ENCODE measurements around the gene PPEF2. TPM values are rescaled to one million over a fixed set of nuclear protein-coding genes. Genes with fewer than 3 reads are reported as not detected.

PPEF2 gene, protein sequence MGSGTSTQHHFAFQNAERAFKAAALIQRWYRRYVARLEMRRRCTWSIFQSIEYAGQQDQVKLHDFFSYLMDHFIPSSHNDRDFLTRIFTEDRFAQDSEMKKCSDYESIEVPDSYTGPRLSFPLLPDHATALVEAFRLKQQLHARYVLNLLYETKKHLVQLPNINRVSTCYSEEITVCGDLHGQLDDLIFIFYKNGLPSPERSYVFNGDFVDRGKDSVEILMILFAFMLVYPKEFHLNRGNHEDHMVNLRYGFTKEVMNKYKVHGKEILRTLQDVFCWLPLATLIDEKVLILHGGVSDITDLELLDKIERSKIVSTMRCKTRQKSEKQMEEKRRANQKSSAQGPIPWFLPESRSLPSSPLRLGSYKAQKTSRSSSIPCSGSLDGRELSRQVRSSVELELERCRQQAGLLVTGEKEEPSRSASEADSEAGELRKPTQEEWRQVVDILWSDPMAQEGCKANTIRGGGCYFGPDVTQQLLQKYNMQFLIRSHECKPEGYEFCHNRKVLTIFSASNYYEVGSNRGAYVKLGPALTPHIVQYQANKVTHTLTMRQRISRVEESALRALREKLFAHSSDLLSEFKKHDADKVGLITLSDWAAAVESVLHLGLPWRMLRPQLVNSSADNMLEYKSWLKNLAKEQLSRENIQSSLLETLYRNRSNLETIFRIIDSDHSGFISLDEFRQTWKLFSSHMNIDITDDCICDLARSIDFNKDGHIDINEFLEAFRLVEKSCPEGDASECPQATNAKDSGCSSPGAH
- total RNA-seq: under 1 TPM in 1 of 2 donors, not detected in 1; 0.17 TPM
- not detected for polyA plus RNA-seq

DNA sequence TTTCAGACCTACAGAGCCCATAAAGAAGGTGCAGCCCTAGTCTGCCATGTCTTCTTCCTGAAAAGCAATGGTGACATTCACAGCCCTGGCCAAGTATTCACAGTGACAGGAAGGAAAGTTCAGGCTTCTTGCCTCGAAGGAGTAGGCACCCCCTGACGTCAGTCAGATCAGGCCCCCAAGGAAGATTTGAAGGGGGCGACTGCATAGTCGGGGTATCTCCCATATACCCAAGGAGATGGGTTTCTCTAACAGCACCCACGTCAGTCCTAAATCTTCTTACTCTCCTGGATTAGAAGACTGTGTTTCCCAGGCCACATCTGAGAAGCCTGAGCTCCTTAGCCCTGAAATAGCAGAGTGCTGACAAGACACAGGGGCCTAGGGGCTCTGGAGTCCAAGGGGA is at the start of gene PPEF2:
Gene PPEF2, minus strand, starts transcription at position 101 of the 400 bp plus-strand sequence. CDS start 6,127 bp downstream, outside the sequence.
- no peaks in the 10 kb centered on the region for H3K9me3 ChIP-seq (ENCODE audit: control insufficient read depth in 4 of 4, low read length in 3 of 4)
- no peaks in the 10 kb centered on the region for H3K27me3 ChIP-seq (ENCODE audit: control insufficient read depth in 4 of 4, insufficient read depth in 4 of 4, low read length in 3 of 4)
- no peak within 1 kb of the TSS for H3K27ac ChIP-seq (ENCODE audit: low read depth in 1 of 2, low read length in 2 of 2)
- no peak within 1 kb of the TSS for H3K9ac ChIP-seq (ENCODE audit: low read depth in 1 of 2, low read length in 2 of 2)
- no peak for TF ChIP-seq YY1 (IDR thresholded peaks at IDR 0.05)
- no peak for TF ChIP-seq HNF4A (conservative IDR thresholded peaks at IDR 0.05)
- TF ChIP-seq EGR1 (IDR thresholded peaks at IDR 0.05; ENCODE audit: low read depth in 2 of 2): no peak
- H3K36me3 ChIP-seq (ENCODE audit: control insufficient read depth in 4 of 4, insufficient read depth in 3 of 4, low read depth in 1 of 4, low read length in 3 of 4): no peaks in the 10 kb centered on the region
- no peaks in the 10 kb centered on the region for H3K4me1 ChIP-seq (ENCODE audit: control insufficient read depth in 4 of 4, insufficient read depth in 4 of 4, low read length in 3 of 4)
- WGBS: 82% methylated on average over 5 of the region's 5 CpGs
- DNase-seq (ENCODE audit: low spot score): no peak
- H3K4me3 ChIP-seq (ENCODE audit: low read depth in 1 of 3, low read length in 3 of 3): no peak within 1 kb of the TSS

DNA sequence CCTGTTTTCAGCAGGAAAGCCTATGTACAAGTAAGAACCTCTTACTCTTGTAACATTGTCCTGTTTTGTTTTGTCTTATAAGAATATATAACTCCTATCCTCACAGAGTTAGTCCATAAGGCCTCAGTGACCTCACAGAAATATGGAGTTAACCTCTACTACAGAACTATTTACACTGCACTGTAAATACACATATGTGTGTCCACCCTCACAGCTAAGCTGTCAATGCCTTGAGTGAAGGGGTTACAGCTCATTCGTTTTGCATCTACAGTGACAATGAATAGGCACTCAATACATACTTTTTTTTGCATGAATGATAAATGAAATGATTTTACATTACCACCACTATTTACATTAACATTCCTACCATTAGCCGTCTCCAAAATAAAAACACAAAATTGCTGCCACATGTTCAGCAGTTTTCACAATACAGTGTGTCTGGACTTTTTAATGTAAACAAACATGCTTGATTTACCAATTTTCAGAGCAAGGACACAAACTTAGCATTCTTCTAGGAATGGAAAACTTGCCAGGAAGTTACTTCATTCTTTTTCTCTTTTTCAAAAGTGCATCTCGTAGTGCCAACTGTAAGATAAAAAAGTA is 48.1 kb upstream of the PPEF2 start:
- Histone ChIP-seq H3K4me1 (ENCODE audit: control insufficient read depth in 4 of 4, insufficient read depth in 4 of 4, low read length in 3 of 4) (no peaks in the 10 kb centered on the region), H3K36me3 (ENCODE audit: control insufficient read depth in 4 of 4, insufficient read depth in 3 of 4, low read depth in 1 of 4, low read length in 3 of 4) (peaks cover 2 to 50% (median 33%) of the 10 kb centered on the region in 4 donors), H3K9me3 (ENCODE audit: control insufficient read depth in 4 of 4, low read length in 3 of 4) (no peaks in the 10 kb centered on the region), H3K27me3 (ENCODE audit: control insufficient read depth in 4 of 4, insufficient read depth in 4 of 4, low read length in 3 of 4) (no peaks in the 10 kb centered on the region), H3K9ac (ENCODE audit: low read depth in 1 of 2, low read length in 2 of 2) (no peak overlapping the region), H3K27ac (ENCODE audit: low read depth in 1 of 2, low read length in 2 of 2) (no peak overlapping the region), H3K4me3 (ENCODE audit: low read depth in 1 of 3, low read length in 3 of 3) (no peak overlapping the region)
- TF ChIP-seq HNF4A (conservative IDR thresholded peaks at IDR 0.05): no peak
- WGBS: 78% methylated on average over 3 of the region's 3 CpGs
- no peak for DNase-seq (ENCODE audit: low spot score)

DNA sequence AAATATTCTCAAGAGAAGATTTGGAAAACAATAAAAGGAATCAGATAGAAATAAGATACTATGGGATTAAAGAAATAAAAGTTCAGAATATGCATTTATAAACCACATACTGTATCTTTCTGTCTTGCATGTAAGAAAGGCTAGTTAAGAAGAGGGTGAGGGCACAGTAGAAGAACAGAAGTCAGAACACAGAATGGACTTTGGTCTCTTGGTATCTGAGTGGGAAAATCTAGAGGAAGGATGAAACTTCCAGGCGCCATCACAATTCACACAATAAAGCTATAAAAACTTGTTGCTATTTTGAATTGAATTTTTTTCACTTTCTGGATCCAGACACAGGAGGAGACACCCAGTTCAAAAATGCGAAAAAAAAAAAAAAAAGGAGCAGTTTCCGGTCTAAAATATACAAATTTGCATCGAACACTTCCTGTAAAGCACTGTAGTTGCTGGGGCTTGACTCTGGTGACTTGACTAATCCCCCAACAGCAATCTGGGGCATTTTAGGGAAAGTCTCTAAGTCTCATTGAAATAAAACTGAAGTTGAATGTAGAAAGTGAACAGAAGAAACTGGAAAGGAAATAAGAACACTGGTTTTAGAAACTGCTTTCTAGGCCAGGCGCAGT is 46.7 kb upstream of the PPEF2 start:
- H3K27ac ChIP-seq (ENCODE audit: low read depth in 1 of 2, low read length in 2 of 2): no peak overlapping the region
- no peak overlapping the region for H3K9ac ChIP-seq (ENCODE audit: low read depth in 1 of 2, low read length in 2 of 2)
- DNase-seq (ENCODE audit: low spot score): no peak
- peaks cover 0 to 44% (median 28%) of the 10 kb centered on the region in 4 donors for H3K36me3 ChIP-seq (ENCODE audit: control insufficient read depth in 4 of 4, insufficient read depth in 3 of 4, low read depth in 1 of 4, low read length in 3 of 4)
- no peaks in the 10 kb centered on the region for H3K4me1 ChIP-seq (ENCODE audit: control insufficient read depth in 4 of 4, insufficient read depth in 4 of 4, low read length in 3 of 4)
- no peaks in the 10 kb centered on the region for H3K9me3 ChIP-seq (ENCODE audit: control insufficient read depth in 4 of 4, low read length in 3 of 4)
- no peak overlapping the region for H3K4me3 ChIP-seq (ENCODE audit: low read depth in 1 of 3, low read length in 3 of 3)
- 72% methylated on average over 5 of the region's 5 CpGs for WGBS
- H3K27me3 ChIP-seq (ENCODE audit: control insufficient read depth in 4 of 4, insufficient read depth in 4 of 4, low read length in 3 of 4): no peaks in the 10 kb centered on the region
- no peak for TF ChIP-seq RXRA (IDR thresholded peaks at IDR 0.05)
- TF ChIP-seq RAD21 (IDR thresholded peaks at IDR 0.05): no peak
- TF ChIP-seq HNF4G (IDR thresholded peaks at IDR 0.05): no peak
- no peak for TF ChIP-seq FOXA1 (IDR thresholded peaks at IDR 0.05)
- TF ChIP-seq, protein P1, sequence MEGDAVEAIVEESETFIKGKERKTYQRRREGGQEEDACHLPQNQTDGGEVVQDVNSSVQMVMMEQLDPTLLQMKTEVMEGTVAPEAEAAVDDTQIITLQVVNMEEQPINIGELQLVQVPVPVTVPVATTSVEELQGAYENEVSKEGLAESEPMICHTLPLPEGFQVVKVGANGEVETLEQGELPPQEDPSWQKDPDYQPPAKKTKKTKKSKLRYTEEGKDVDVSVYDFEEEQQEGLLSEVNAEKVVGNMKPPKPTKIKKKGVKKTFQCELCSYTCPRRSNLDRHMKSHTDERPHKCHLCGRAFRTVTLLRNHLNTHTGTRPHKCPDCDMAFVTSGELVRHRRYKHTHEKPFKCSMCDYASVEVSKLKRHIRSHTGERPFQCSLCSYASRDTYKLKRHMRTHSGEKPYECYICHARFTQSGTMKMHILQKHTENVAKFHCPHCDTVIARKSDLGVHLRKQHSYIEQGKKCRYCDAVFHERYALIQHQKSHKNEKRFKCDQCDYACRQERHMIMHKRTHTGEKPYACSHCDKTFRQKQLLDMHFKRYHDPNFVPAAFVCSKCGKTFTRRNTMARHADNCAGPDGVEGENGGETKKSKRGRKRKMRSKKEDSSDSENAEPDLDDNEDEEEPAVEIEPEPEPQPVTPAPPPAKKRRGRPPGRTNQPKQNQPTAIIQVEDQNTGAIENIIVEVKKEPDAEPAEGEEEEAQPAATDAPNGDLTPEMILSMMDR (IDR thresholded peaks at IDR 0.05; ENCODE audit: low read depth, low read length, missing input control): no peak
- no peak for TF ChIP-seq NR2F2 (IDR thresholded peaks at IDR 0.05)
- TF ChIP-seq FOXA2 (IDR thresholded peaks at IDR 0.05): no peak
- TF ChIP-seq, protein P2, sequence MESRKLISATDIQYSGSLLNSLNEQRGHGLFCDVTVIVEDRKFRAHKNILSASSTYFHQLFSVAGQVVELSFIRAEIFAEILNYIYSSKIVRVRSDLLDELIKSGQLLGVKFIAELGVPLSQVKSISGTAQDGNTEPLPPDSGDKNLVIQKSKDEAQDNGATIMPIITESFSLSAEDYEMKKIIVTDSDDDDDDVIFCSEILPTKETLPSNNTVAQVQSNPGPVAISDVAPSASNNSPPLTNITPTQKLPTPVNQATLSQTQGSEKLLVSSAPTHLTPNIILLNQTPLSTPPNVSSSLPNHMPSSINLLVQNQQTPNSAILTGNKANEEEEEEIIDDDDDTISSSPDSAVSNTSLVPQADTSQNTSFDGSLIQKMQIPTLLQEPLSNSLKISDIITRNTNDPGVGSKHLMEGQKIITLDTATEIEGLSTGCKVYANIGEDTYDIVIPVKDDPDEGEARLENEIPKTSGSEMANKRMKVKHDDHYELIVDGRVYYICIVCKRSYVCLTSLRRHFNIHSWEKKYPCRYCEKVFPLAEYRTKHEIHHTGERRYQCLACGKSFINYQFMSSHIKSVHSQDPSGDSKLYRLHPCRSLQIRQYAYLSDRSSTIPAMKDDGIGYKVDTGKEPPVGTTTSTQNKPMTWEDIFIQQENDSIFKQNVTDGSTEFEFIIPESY (IDR thresholded peaks at IDR 0.05): no peak
- TF ChIP-seq GABPA (IDR thresholded peaks at IDR 0.05 in 1 of 2, conservative IDR thresholded peaks at IDR 0.05 in 1 of 2): no peak
- TF ChIP-seq SP1 (IDR thresholded peaks at IDR 0.05): no peak
- no peak for TF ChIP-seq EGR1 (IDR thresholded peaks at IDR 0.05; ENCODE audit: low read depth in 2 of 2)
- TF ChIP-seq, protein P3, sequence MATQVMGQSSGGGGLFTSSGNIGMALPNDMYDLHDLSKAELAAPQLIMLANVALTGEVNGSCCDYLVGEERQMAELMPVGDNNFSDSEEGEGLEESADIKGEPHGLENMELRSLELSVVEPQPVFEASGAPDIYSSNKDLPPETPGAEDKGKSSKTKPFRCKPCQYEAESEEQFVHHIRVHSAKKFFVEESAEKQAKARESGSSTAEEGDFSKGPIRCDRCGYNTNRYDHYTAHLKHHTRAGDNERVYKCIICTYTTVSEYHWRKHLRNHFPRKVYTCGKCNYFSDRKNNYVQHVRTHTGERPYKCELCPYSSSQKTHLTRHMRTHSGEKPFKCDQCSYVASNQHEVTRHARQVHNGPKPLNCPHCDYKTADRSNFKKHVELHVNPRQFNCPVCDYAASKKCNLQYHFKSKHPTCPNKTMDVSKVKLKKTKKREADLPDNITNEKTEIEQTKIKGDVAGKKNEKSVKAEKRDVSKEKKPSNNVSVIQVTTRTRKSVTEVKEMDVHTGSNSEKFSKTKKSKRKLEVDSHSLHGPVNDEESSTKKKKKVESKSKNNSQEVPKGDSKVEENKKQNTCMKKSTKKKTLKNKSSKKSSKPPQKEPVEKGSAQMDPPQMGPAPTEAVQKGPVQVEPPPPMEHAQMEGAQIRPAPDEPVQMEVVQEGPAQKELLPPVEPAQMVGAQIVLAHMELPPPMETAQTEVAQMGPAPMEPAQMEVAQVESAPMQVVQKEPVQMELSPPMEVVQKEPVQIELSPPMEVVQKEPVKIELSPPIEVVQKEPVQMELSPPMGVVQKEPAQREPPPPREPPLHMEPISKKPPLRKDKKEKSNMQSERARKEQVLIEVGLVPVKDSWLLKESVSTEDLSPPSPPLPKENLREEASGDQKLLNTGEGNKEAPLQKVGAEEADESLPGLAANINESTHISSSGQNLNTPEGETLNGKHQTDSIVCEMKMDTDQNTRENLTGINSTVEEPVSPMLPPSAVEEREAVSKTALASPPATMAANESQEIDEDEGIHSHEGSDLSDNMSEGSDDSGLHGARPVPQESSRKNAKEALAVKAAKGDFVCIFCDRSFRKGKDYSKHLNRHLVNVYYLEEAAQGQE (IDR thresholded peaks at IDR 0.05): no peak
- TF ChIP-seq HNF4A (conservative IDR thresholded peaks at IDR 0.05): no peak
- TF ChIP-seq TAF1 (conservative IDR thresholded peaks at IDR 0.05): no peak
- TF ChIP-seq, protein P4, sequence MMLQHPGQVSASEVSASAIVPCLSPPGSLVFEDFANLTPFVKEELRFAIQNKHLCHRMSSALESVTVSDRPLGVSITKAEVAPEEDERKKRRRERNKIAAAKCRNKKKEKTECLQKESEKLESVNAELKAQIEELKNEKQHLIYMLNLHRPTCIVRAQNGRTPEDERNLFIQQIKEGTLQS (IDR thresholded peaks at IDR 0.05): no peak
- TF ChIP-seq YY1 (IDR thresholded peaks at IDR 0.05): no peak
- no peak for TF ChIP-seq JUND (IDR thresholded peaks at IDR 0.05)
